ENCODE results near the gene ACKR4.
A peak's percentile ranks its signal among the peaks of the same experiment; 100 is the strongest.

The ACKR4 gene

DNA sequence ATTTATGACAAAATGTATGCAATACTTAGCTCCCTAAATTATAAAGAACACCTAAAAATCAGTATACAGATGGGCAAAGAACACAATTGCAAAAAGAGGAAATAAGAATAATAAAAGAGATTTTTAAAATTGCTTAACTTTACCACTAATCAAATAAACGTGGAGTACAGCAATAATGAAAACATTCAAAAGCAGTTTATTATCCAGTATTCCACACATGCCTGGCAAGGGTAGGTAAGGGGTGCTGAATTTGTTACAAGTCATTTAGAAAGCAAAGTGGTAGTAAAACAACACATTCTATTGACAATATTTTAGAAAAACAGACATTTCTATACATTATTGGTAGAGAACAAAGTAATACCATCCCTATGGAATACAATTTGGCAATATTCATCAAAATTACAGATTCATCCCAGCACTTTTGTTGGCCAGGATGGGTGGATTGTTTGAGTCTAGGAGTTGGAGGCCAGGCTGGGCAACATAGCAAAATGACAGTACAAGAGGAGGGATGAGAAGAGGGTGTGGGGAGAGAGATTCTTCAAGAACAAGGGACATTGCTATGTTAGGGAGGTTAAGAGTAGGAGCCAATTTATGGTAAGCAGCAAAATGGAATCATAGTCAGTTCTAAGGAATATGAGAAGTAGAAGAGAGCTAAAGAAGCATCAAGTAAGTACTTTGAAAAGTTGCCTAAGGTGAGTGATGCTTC lies 3.7 kb upstream of the ACKR4 start:
- TF ChIP-seq, protein P1, sequence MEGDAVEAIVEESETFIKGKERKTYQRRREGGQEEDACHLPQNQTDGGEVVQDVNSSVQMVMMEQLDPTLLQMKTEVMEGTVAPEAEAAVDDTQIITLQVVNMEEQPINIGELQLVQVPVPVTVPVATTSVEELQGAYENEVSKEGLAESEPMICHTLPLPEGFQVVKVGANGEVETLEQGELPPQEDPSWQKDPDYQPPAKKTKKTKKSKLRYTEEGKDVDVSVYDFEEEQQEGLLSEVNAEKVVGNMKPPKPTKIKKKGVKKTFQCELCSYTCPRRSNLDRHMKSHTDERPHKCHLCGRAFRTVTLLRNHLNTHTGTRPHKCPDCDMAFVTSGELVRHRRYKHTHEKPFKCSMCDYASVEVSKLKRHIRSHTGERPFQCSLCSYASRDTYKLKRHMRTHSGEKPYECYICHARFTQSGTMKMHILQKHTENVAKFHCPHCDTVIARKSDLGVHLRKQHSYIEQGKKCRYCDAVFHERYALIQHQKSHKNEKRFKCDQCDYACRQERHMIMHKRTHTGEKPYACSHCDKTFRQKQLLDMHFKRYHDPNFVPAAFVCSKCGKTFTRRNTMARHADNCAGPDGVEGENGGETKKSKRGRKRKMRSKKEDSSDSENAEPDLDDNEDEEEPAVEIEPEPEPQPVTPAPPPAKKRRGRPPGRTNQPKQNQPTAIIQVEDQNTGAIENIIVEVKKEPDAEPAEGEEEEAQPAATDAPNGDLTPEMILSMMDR (IDR thresholded peaks at IDR 0.05; ENCODE audit: low read depth, low read length): no peak
- peak; percentile 12 for DNase-seq (ENCODE audit: low read depth, low spot score)

DNA sequence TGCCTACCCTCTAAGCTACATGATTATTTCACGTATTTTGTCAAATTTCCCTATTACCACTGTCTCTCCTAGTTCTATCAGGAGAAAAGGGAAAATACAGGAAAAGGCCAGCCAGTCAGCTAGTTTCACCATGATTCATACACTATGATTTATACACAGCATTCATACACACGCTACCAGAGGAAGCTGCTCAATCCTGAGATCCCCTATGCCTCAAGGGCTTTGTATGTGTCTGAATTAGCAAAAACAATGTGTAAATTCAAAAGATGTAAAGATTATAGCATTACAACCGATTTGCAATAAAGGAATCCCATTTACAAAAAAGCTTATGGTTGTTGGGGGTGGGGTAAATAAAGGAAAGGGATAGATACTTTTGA lies 3.1 kb upstream of the ACKR4 start:
- in situ Hi-C loops (cut with HindIII; ENCODE audit: low sequenced_read_pairs): no loop called here
- TF ChIP-seq, protein P1 (IDR thresholded peaks at IDR 0.05; ENCODE audit: low read depth, low read length): no peak
- DNase-seq (ENCODE audit: low read depth, low spot score): peak; percentile 68
- no peak overlapping the region for H3K4me3 ChIP-seq (ENCODE audit: low read depth, low read length)

More for the DNA sequence above, 3.7 kb upstream of the ACKR4 start:
- H3K4me3 ChIP-seq (ENCODE audit: low read depth, low read length): no peak overlapping the region
- in situ Hi-C loops (cut with HindIII; ENCODE audit: low sequenced_read_pairs): no loop called here

DNA sequence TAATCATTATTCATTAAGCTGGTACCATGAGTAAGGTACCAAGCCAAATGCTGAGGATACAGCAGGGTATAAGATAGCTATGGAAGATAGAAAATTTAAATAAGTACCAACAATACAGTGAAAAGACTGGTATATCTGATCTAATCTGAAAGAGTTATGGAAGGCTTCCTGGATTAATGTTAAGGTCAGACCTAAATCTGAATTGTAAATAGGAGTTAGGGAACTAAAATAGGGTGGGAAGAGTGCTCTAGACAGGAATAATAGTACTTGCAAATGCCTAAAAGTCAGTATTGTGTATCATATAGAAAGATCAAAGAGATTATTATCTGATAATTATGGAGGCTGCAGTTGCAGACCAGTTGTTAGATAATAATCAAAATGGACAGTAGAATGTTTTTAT lies 2.6 kb upstream of the ACKR4 start:
- in situ Hi-C loops (cut with HindIII; ENCODE audit: low sequenced_read_pairs): no loop called here
- TF ChIP-seq, protein P1 (IDR thresholded peaks at IDR 0.05; ENCODE audit: low read depth, low read length): no peak
- no peak overlapping the region for H3K4me3 ChIP-seq (ENCODE audit: low read depth, low read length)
- DNase-seq (ENCODE audit: low read depth, low spot score): no peak

DNA sequence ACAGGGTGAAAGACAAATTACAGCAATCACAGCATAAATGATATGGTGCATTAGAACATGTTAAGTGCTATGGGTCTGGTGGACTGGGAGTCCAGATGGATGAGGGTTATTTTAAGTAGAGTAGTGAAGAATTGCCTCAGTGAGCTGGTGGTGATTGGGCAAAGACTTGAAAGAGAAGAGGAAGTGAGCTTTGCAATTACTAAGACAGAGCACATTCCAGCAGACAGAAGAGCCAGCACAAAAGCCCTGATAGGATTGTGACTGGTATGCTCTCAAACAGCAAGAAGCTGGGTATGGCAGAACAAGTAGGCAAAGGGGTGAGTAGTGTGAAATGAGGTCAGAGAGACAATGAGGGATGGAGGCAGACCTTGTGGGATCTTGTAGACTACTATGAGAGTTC lies 2.1 kb upstream of the ACKR4 start:
- TF ChIP-seq, protein P1 (IDR thresholded peaks at IDR 0.05; ENCODE audit: low read depth, low read length): no peak
- in situ Hi-C loops (cut with HindIII; ENCODE audit: low sequenced_read_pairs): no loop called here
- peak; percentile 41 for DNase-seq (ENCODE audit: low read depth, low spot score)
- no peak overlapping the region for H3K4me3 ChIP-seq (ENCODE audit: low read depth, low read length)

DNA sequence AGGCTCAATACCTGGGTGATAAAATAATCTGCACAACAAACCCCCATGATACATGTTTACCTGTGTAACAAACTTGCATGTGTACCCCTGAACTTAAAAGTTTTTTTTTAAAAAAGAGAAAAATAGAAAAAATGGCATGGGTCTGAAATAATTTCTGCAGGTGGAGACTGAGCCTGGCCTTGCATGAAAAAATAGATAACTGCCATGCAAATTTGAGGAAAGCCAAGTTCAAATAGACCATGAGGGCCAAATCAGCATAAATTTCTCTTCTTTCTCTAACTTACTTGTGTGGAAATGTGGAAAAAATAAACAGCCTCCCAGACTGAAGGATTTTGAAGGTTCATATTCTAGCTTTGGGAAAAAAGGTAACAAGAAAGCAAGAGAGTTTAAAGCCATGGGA lies 744 bp upstream of the ACKR4 start:
- in situ Hi-C loops (cut with HindIII; ENCODE audit: low sequenced_read_pairs): no loop called here
- no peak overlapping the region for H3K4me3 ChIP-seq (ENCODE audit: low read depth, low read length)
- TF ChIP-seq, protein P1 (IDR thresholded peaks at IDR 0.05; ENCODE audit: low read depth, low read length): no peak
- DNase-seq (ENCODE audit: low read depth, low spot score): no peak

DNA sequence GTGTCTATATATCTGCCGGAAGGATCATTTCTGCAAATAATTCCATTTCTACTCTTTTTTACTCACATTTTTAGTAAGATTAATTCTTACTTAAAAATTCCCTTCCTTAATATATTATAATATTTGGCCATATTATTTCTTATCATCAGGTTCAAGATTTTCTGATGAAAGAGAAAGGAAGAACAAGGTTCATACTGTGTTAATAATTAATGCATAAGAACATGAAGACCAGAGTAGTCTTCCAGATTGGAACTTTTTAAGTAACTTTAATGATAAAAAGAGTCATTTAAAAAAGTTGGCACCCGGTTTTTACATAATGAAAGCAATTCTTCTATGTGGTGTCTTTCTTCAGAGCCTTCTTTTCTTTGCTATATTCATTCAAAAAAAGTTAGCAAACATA lies 590 bp downstream of the ACKR4 start:
- DNase-seq (ENCODE audit: low read depth, low spot score): no peak
- H3K4me3 ChIP-seq (ENCODE audit: low read depth, low read length): no peak overlapping the region
- in situ Hi-C loops (cut with HindIII; ENCODE audit: low sequenced_read_pairs): no loop called here
- TF ChIP-seq, protein P1 (IDR thresholded peaks at IDR 0.05; ENCODE audit: low read depth, low read length): no peak

All from astrocyte of the spinal cord (primary cell).